ENCODE results near the gene HCRT. TPM values are rescaled to one million over a fixed set of nuclear protein-coding genes. Genes with fewer than 3 reads are reported as not detected.

Gene HCRT
- total RNA-seq, 1 donor = not detected

- peak; percentile 71 for TF ChIP-seq CTCF (IDR thresholded peaks at IDR 0.05; ENCODE audit: insufficient read depth, low read depth, low read length)
- DNase-seq (ENCODE audit: low read depth) = peak; percentile 63
- peak overlapping the region; percentile 61 for H3K4me3 ChIP-seq (ENCODE audit: low read depth, low read length)
Measured at GRCh38 chr17:42183741-42184711, 1.2 kb downstream of the HCRT start.

GRCh38 chr17:42182927-42183734 is 2.1 kb downstream of the HCRT start:
- no peak for TF ChIP-seq CTCF (IDR thresholded peaks at IDR 0.05; ENCODE audit: insufficient read depth, low read depth, low read length)
- peak; percentile 38 for DNase-seq (ENCODE audit: low read depth)
- peak overlapping the region; percentile 61 for H3K4me3 ChIP-seq (ENCODE audit: low read depth, low read length)

- no peak overlapping the region for H3K4me3 ChIP-seq (ENCODE audit: low read depth, low read length)
- no peak for TF ChIP-seq CTCF (IDR thresholded peaks at IDR 0.05; ENCODE audit: insufficient read depth, low read depth, low read length)
- no peak for DNase-seq (ENCODE audit: low read depth)
Measured at GRCh38 chr17:42181851-42182207, 3.4 kb downstream of the HCRT start.

GRCh38 chr17:42180922-42181850 is 4.1 kb downstream of the HCRT start, which contains the start of gene KCNH4:
TSS of gene KCNH4 (minus strand) at chr17:42181142. CDS start at chr17:42180945, 197 bp downstream.
- DNase-seq (ENCODE audit: low read depth) = peak; percentile 70
- TF ChIP-seq CTCF (IDR thresholded peaks at IDR 0.05; ENCODE audit: insufficient read depth, low read depth, low read length) = peak; percentile 58
- H3K4me3 ChIP-seq (ENCODE audit: low read depth, low read length) = peak within 1 kb of the TSS; percentile 32

GRCh38 chr17:42180411-42180921 is 4.8 kb downstream of the HCRT start:
- no peak overlapping the region for H3K4me3 ChIP-seq (ENCODE audit: low read depth, low read length)
- TF ChIP-seq CTCF (IDR thresholded peaks at IDR 0.05; ENCODE audit: insufficient read depth, low read depth, low read length) = no peak
- DNase-seq (ENCODE audit: low read depth) = no peak

Data from fibroblast of villous mesenchyme (primary cell).